ENCODE data around the gene TPPP2.

GRCh38 chr14:21022686-21023085 is 7.3 kb upstream of the TPPP2 start:
- TF ChIP-seq TEAD4 (IDR thresholded peaks at IDR 0.05; ENCODE audit: borderline replicate concordance, insufficient read depth) (no peak), PBX3 (IDR thresholded peaks at IDR 0.05) (no peak), TAF1 (IDR thresholded peaks at IDR 0.05; ENCODE audit: borderline replicate concordance, low read depth, low read length) (no peak), USF2 (IDR thresholded peaks at IDR 0.05; ENCODE audit: borderline replicate concordance, low read depth, low read length) (no peak), CTCF (IDR thresholded peaks at IDR 0.05) (no peak), EZH2phosphoT487 (IDR thresholded peaks at IDR 0.05; ENCODE audit: borderline replicate concordance, low read depth) (no peak), SIN3A (IDR thresholded peaks at IDR 0.05; ENCODE audit: borderline replicate concordance, low read depth, low read length) (no peak), JUND (IDR thresholded peaks at IDR 0.05) (no peak), SMC3 (IDR thresholded peaks at IDR 0.05; ENCODE audit: low read depth, low read length) (no peak), MXI1 (IDR thresholded peaks at IDR 0.05; ENCODE audit: low read depth, low read length) (no peak), USF1 (IDR thresholded peaks at IDR 0.05; ENCODE audit: borderline replicate concordance, low read depth) (no peak)
